HepG2 (cell line): Measurements from ENCODE around the gene ALDH3A2. TPM values are rescaled to one million over a fixed set of nuclear protein-coding genes. Genes with fewer than 3 reads are reported as not detected.

Experiments used
- ARID5B ChIP-seq: IDR thresholded peaks from 2 replicates; pipeline ENCODE4 v1.4.0; 2020; ENCODE audit warnings: mild to moderate bottlenecking, missing genetic modification reagents
- CBX1 ChIP-seq: IDR thresholded peaks from one replicate; pipeline ENCODE4 v1.6.1; 2016; ENCODE audit warnings: antibody characterized with exemption, low read depth
- FOXA3 ChIP-seq: IDR thresholded peaks from 2 replicates; pipeline ENCODE4 v1.6.1; 2016; ENCODE audit warnings: missing genetic modification reagents, missing compliant biosample characterization
- HOXA3 ChIP-seq: sonication (generic); formaldehyde crosslinking; IDR thresholded peaks from 2 replicates; pipeline ENCODE4 v1.5.0; 2020; ENCODE audit warnings: missing genetic modification reagents
- JUND ChIP-seq: sonication (generic); formaldehyde crosslinking; IDR thresholded peaks from 2 replicates; pipeline ENCODE4 v1.8.0; 2022; ENCODE audit warnings: mild to moderate bottlenecking, missing genetic modification reagents
- KDM2A ChIP-seq: sonication (generic); formaldehyde crosslinking; IDR thresholded peaks from 2 replicates; pipeline ENCODE4 v1.4.0; 2020; ENCODE audit warnings: low read depth, missing genetic modification reagents, borderline replicate concordance
- LCORL ChIP-seq, 2 experiments: fragments of 450-650 bp in 1 of 2; sonication (generic) in 1 of 2; formaldehyde crosslinking in 1 of 2; IDR thresholded peaks; 2 replicates each; pipeline versions ENCODE4 v1.5.0 to v1.6.1; 2017 to 2020; ENCODE audit warnings: antibody characterized with exemption in 1 of 2, missing genetic modification reagents in 1 of 2
- MED8 ChIP-seq: sonication (generic); formaldehyde crosslinking; IDR thresholded peaks from 2 replicates; pipeline ENCODE4 v1.8.1; 2023; ENCODE audit warnings: mild to moderate bottlenecking, missing genetic modification reagents; ENCODE audit not compliant: insufficient replicate concordance
- NR2F1 ChIP-seq, 2 experiments: fragments of 450-650 bp in 1 of 2; formaldehyde crosslinking in 1 of 2; IDR thresholded peaks; 2 replicates each; pipeline versions ENCODE4 v1.5.0 to v1.6.1; 2016 to 2020; ENCODE audit warnings: mild to moderate bottlenecking in 1 of 2, missing compliant biosample characterization in 1 of 2, missing genetic modification reagents in 1 of 2, moderate library complexity in 1 of 2
- NR2F2 ChIP-seq: IDR thresholded peaks from 2 replicates; pipeline ENCODE4 v1.6.1; 2012; ENCODE audit warnings: low read depth, inconsistent platforms, borderline replicate concordance
- ONECUT2 ChIP-seq: sonication (generic); formaldehyde crosslinking; IDR thresholded peaks from 2 replicates; pipeline ENCODE4 v1.4.0; 2020; ENCODE audit warnings: missing genetic modification reagents
- PATZ1 ChIP-seq: sonication (generic); formaldehyde crosslinking; IDR thresholded peaks from 2 replicates; pipeline ENCODE4 v1.4.0; 2020; ENCODE audit warnings: missing genetic modification reagents
- SMAD3 ChIP-seq: sonication (generic); formaldehyde crosslinking; IDR thresholded peaks from 2 replicates; pipeline ENCODE4 v1.4.0; 2020; ENCODE audit warnings: missing genetic modification reagents
- TFDP1 ChIP-seq: IDR thresholded peaks from 2 replicates; pipeline ENCODE4 v1.6.1; 2016; ENCODE audit warnings: missing compliant biosample characterization, missing genetic modification reagents, borderline replicate concordance
- TFE3 ChIP-seq: IDR thresholded peaks from 2 replicates; pipeline ENCODE4 v1.6.1; 2016
- ZBTB38 ChIP-seq: sonication (generic); formaldehyde crosslinking; IDR thresholded peaks from 2 replicates; pipeline ENCODE4 v1.5.1; 2020; ENCODE audit warnings: mild to moderate bottlenecking, missing genetic modification reagents
- ZNF44 ChIP-seq: sonication (generic); formaldehyde crosslinking; IDR thresholded peaks from 2 replicates; pipeline ENCODE4 v1.5.1; 2020; ENCODE audit warnings: mild to moderate bottlenecking, missing genetic modification reagents
- ZNF441 ChIP-seq: sonication (generic); formaldehyde crosslinking; IDR thresholded peaks from 2 replicates; pipeline ENCODE4 v1.7.0; 2021; ENCODE audit warnings: missing genetic modification reagents, borderline replicate concordance
- ZNF576 ChIP-seq: sonication (generic); formaldehyde crosslinking; IDR thresholded peaks from 2 replicates; pipeline ENCODE4 v1.4.0; 2020; ENCODE audit warnings: mild to moderate bottlenecking, missing genetic modification reagents
- ZNF605 ChIP-seq: sonication (generic); formaldehyde crosslinking; IDR thresholded peaks from 2 replicates; pipeline ENCODE4 v1.8.0; 2022; ENCODE audit warnings: mild to moderate bottlenecking, missing genetic modification reagents
- polyA plus RNA-seq, 8 experiments: library from polyadenylated mRNA; depleted of rRNA in 3 of 8; stranded (reverse) in 7 of 8; unstranded in 1 of 8; fragments of >200 nt; fragmentation: Illumina TruSeq in 4 of 8; extraction: Trizol in 4 of 8; gene quantifications; 2 replicates each; pipeline versions ENCODE4 v1.2.1 to v1.2.3, GENCODE V29; 2011 to 2016; ENCODE audit warnings: low read depth in 4 of 8, missing spikeins in 1 of 8, mixed read lengths in 1 of 8; ENCODE audit not compliant: insufficient read depth in 1 of 8
- total RNA-seq, 5 experiments: library from RNA; depleted of rRNA; stranded (reverse); fragments of >200 nt; fragmentation: Illumina TruSeq; extraction: Trizol; gene quantifications; 2 replicates each; pipeline ENCODE4 v1.2.3, GENCODE V29; 2016; ENCODE audit warnings: low read depth in 1 of 5

The ALDH3A2 gene
- total and polyA plus RNA-seq, 2 of the 13 experiments (the other 11 are each of a cell fraction or from before 2014, with no cell fraction given) = 80.8 to 180 TPM

- no peak; the same call in 1 of the 2 replicates for TF ChIP-seq TFDP1
- TF ChIP-seq CBX1 = no peak
- TF ChIP-seq ZNF44 (CRISPR knock-in tag) = 0 out of 2 replicates have a peak, but pooled peaks have one; percentile 22
- peak; percentile 51; the same call in 1 of the 2 replicates for TF ChIP-seq JUND
- TF ChIP-seq ZNF576 (CRISPR knock-in tag) = no peak
- TF ChIP-seq NR2F1 (CRISPR knock-in tag; IDR thresholded peaks at IDR 0.05) = peak in 1 of 2 experiments; percentile 66; a peak in 2 of 4 replicates
- 0 out of 2 replicates have a peak, but pooled peaks have one; percentile 32 for TF ChIP-seq SMAD3
- TF ChIP-seq NR2F2 = peak; percentile 82
- TF ChIP-seq ONECUT2 (CRISPR knock-in tag) = no peak
- no peak for TF ChIP-seq LCORL (IDR thresholded peaks at IDR 0.05)
- peak; percentile 93 for TF ChIP-seq LCORL (CRISPR knock-in tag; IDR thresholded peaks at IDR 0.05)
- TF ChIP-seq HOXA3 (CRISPR knock-in tag) = peak; percentile 66; the same call in 1 of the 2 replicates
- TF ChIP-seq FOXA3 (CRISPR knock-in tag) = peak; percentile 45
- peak; percentile 79 for TF ChIP-seq PATZ1
- TF ChIP-seq ZNF605 (CRISPR knock-in tag) = 0 out of 2 replicates have a peak, but pooled peaks have one; percentile 62
- TF ChIP-seq ARID5B (CRISPR knock-in tag) = peak; percentile 78
- 0 out of 2 replicates have a peak, but pooled peaks have one; percentile 29 for TF ChIP-seq KDM2A (CRISPR knock-in tag)
- TF ChIP-seq MED8 (CRISPR knock-in tag) = no peak
- peak; percentile 36; the same call in 1 of the 2 replicates for TF ChIP-seq ZBTB38 (CRISPR knock-in tag)
- TF ChIP-seq TFE3 (CRISPR knock-in tag) = peak; percentile 80
- TF ChIP-seq ZNF441 (CRISPR knock-in tag) = peak; percentile 50; the same call in 1 of the 2 replicates
Measured at GRCh38 chr17:19720631-19721426, 72.3 kb downstream of the ALDH3A2 start (continued).
